Esophagus squamous epithelium (tissue), 5 donors: Measurements from ENCODE around the gene TRDMT1. TPM values are rescaled to one million over a fixed set of nuclear protein-coding genes. Genes with fewer than 3 reads are reported as not detected.

ENCODE experiments used
- DNase-seq: peaks from one replicate; lab custom pipeline; 2025; lab: John Stamatoyannopoulos, UW
- H3K27ac ChIP-seq, 4 donors: fragments of 200-600 bp; sonication (generic); one replicate each; pipeline ENCODE4 v1.5.1; 2016 to 2019; ENCODE audit warnings: mild to moderate bottlenecking in 1 of 4
- H3K27me3 ChIP-seq, 4 donors: fragments of 200-600 bp; sonication (generic); 1 replicate in 3 of 4; 2 replicates in 1 of 4; pipeline versions ENCODE4 v1.5.1 to v1.6.0; 2017 to 2021; ENCODE audit warnings: antibody characterized with exemption in 1 of 4
- H3K36me3 ChIP-seq, 3 donors: fragments of 200-600 bp; sonication (generic); one replicate each; pipeline ENCODE4 v1.5.1; 2016 to 2019
- H3K4me1 ChIP-seq, 3 donors: fragments of 200-600 bp; sonication (generic); one replicate each; pipeline ENCODE4 v1.5.1; 2017 to 2019
- H3K4me3 ChIP-seq, 4 donors: fragments of 200-600 bp; sonication (generic); 1 replicate in 3 of 4; 2 replicates in 1 of 4; pipeline ENCODE4 v1.5.1; 2016 to 2019; ENCODE audit warnings: mild to moderate bottlenecking in 2 of 4, moderate library complexity in 1 of 4
- H3K9me3 ChIP-seq, 3 donors: fragments of 200-600 bp; sonication (generic); one replicate each; pipeline ENCODE4 v1.5.1; 2016 to 2019
- POLR2A ChIP-seq, 4 donors: fragments of 450-650 bp; IDR thresholded peaks; one replicate each; pipeline ENCODE4 v1.6.1; 2017; ENCODE audit warnings: antibody characterized with exemption in 4 of 4, mild to moderate bottlenecking in 4 of 4, moderate library complexity in 3 of 4
- WGBS, 2 donors: methylation state at CpG; one replicate each; pipeline ENCODE4 v1.1.5; 2018; 5-methylcytosine and 5-hydroxymethylcytosine counted together
- intact Hi-C: fragments of 100-400 bp; cut with DNase I; formaldehyde crosslinking; loops from one replicate; pipeline ENCODE4 v1.15.0; 2022
- total RNA-seq, 4 donors: library from RNA; depleted of rRNA; stranded (reverse); fragments of >200 nt; gene quantifications; one replicate each; pipeline ENCODE4 v1.1.0, GENCODE V29; 2016
- TF ChIP-seq, protein P1 (sequence below), 6 experiments: fragments of 450-650 bp in 4 of 6; fragments of 200-600 bp in 2 of 6; sonication (generic) in 2 of 6; IDR thresholded peaks; one replicate each; pipeline ENCODE4 v1.5.1; 2016 to 2019; ENCODE audit warnings: antibody characterized with exemption in 6 of 6, mild to moderate bottlenecking in 4 of 6, moderate library complexity in 4 of 6
- donor health status: DM: yes; HTN: yes; CAD: no.

The TRDMT1 gene
- total RNA-seq, 4 donors from 2014 or later: 1.3 to 5.9 (median 2.6) TPM

DNA sequence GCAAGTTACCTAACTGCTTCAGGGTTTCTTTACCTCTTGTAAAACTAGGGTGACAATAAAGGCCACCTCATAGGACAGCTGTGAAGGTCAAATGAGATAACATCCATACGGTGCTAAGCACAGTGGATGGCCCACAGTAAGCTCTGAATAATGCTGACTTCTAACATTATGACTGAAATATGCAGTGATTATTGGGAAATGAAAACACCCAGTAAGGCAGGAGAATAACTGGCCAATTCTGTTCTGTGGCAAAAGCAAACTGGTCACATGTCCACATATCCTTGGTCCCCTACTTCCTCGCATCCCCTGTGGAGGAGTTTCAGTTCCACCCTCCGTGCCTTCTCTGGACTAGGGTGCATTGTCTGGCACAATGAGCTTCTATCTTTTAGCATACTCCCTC is 73.2 kb downstream of the TRDMT1 start:
- Histone ChIP-seq H3K4me3 (no peak overlapping the region), H3K4me1 (peaks cover 0 to 4% (median 0%) of the 10 kb centered on the region in 3 donors), H3K36me3 (no peaks in the 10 kb centered on the region), H3K27me3 (no peaks in the 10 kb centered on the region), H3K9me3 (no peaks in the 10 kb centered on the region), H3K27ac (no peak overlapping the region)
- DNase-seq: no peak
- 87 to 93% methylated on average over 3 of the region's 3 CpGs for WGBS, 2 donors
- TF ChIP-seq, protein P1, sequence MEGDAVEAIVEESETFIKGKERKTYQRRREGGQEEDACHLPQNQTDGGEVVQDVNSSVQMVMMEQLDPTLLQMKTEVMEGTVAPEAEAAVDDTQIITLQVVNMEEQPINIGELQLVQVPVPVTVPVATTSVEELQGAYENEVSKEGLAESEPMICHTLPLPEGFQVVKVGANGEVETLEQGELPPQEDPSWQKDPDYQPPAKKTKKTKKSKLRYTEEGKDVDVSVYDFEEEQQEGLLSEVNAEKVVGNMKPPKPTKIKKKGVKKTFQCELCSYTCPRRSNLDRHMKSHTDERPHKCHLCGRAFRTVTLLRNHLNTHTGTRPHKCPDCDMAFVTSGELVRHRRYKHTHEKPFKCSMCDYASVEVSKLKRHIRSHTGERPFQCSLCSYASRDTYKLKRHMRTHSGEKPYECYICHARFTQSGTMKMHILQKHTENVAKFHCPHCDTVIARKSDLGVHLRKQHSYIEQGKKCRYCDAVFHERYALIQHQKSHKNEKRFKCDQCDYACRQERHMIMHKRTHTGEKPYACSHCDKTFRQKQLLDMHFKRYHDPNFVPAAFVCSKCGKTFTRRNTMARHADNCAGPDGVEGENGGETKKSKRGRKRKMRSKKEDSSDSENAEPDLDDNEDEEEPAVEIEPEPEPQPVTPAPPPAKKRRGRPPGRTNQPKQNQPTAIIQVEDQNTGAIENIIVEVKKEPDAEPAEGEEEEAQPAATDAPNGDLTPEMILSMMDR (IDR thresholded peaks at IDR 0.05): no peak
- TF ChIP-seq POLR2A (IDR thresholded peaks at IDR 0.05): no peak
- intact Hi-C loops: no loop called here

DNA sequence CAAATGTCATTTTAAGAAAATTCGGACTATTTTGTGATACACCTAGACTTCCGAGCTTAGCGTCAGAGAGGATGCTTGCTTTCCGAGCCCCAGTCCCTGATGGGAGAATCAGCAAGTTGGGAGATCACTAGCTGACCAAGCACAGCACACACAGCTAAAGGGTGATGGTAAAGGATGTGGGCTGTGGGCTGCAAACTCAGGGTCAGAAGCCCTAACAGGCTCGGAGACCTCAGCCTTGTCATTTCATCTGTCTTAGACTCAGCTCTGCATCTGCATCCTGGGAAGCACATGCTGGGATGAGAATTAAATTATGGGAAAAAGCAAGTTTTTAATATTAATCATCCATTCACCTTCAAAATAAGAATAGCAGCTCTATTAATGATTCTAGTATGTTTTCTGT is 75.1 kb downstream of the TRDMT1 start:
- 91 to 96% methylated on average over 5 of the region's 5 CpGs for WGBS, 2 donors
- H3K27me3 ChIP-seq: no peaks in the 10 kb centered on the region
- H3K27ac ChIP-seq: no peak overlapping the region
- H3K9me3 ChIP-seq: no peaks in the 10 kb centered on the region
- H3K36me3 ChIP-seq: no peaks in the 10 kb centered on the region
- no peak overlapping the region for H3K4me3 ChIP-seq
- intact Hi-C loops: no loop called here
- DNase-seq: no peak
- no peaks in the 10 kb centered on the region for H3K4me1 ChIP-seq
- TF ChIP-seq, protein P1 (IDR thresholded peaks at IDR 0.05): no peak
- no peak for TF ChIP-seq POLR2A (IDR thresholded peaks at IDR 0.05)

DNA sequence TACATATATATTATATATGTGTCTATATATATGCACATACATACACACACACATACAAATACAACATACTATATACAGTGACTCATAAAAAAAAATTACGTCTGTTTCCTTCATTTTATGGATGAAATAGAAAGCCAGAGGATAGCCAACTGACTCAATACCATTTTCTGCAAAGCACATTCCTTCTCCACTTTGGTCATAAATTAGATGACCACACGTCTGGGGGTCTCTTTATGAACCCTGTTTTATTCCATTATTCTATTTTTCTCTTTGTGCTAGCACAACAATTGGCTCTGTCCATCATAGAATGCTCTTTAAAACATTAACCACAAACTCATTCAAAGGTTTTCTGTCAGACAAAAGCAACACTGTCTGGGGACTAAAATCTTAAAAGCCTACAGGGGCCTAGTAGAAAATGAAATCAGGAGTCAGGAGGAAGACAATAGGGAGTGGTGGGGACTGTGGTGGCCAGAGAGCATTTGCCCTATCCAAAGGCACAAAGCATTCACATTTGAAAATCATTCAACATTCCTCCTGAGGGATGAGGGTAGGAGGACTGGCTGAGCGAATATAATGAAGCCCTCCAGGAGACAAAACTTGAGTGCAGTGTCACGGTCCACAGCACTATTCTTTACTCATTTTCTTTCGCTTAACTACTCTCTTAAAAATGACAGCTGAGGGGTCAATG is 76.1 kb downstream of the TRDMT1 start:
- TF ChIP-seq, protein P1 (IDR thresholded peaks at IDR 0.05): no peak
- TF ChIP-seq POLR2A (IDR thresholded peaks at IDR 0.05): no peak
- no peaks in the 10 kb centered on the region for H3K36me3 ChIP-seq
- no peak overlapping the region for H3K27ac ChIP-seq
- no peaks in the 10 kb centered on the region for H3K4me1 ChIP-seq
- intact Hi-C loops: no loop called here
- H3K9me3 ChIP-seq: no peaks in the 10 kb centered on the region
- DNase-seq: no peak
- H3K27me3 ChIP-seq: no peaks in the 10 kb centered on the region
- H3K4me3 ChIP-seq: no peak overlapping the region
- WGBS, 2 donors: 80 to 83% methylated on average over 5 of the region's 5 CpGs

DNA sequence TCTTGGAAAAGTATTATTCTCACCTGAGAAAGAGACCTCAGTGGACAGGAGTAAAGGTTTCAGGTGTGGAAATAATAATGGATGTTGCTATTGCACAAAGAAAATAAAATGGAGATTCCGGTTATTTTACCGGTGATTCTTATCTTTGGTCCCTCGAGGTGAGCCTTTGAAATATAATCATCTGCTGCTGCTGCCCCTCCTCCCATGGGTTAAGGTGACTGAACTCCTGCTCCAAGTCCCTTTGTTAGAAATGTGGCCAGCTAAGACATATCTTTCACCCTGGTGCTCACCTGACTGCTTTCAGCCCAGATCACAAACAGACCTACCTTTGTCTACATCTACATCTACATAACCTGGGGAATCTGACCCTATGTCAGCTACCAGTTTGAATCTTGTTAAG is 77.5 kb downstream of the TRDMT1 start:
- no peak for TF ChIP-seq POLR2A (IDR thresholded peaks at IDR 0.05)
- TF ChIP-seq, protein P1 (IDR thresholded peaks at IDR 0.05): no peak
- intact Hi-C loops: no loop called here
- Histone ChIP-seq H3K27ac (no peak overlapping the region), H3K9me3 (no peaks in the 10 kb centered on the region), H3K4me1 (no peaks in the 10 kb centered on the region), H3K36me3 (no peaks in the 10 kb centered on the region), H3K4me3 (no peak overlapping the region), H3K27me3 (no peaks in the 10 kb centered on the region)
- no peak for DNase-seq
- 62 to 87% methylated on average over 3 of the region's 3 CpGs for WGBS, 2 donors

DNA sequence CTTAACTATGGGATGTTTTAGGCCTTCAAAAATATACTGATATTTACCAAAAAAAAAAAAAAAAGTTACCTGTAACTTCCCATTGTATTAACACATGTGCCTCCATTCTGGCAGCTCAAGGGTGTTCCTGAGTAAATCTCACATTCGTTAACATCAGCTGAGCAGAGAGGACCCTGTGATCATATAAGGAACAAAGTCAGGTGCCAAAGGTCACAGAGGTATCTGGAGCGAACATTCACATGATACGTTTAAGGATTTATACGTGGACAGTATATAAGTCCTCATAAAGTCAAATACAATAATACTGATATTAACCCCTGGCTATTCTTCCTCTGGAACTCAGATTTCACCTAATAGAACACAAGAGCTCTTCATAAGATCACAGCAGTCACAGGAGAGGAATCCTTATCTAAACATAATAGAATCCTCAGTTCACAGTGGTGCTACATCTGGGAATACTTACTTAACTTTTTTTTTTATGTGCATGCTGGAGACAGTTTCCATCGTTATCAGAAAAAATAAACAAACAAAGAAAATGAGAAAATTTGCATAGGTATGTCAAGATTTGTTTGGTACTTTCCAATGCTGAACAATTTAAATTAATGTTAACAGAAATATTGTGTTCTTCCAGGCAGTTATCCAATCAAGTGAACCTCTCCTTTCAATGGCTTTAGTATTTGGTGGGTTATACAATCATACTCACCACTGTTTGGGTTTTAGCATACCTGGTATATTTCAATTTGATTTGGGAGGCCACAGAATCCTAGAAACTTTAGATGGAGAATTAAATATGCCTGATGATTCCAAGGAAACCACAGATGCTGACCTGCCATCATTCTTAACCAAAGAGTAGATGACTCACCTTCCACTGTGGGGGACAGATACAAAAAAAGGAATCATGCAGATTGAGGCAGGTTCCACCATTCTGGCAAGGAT is 78.5 kb downstream of the TRDMT1 start:
- intact Hi-C loops: no loop called here
- no peak overlapping the region for H3K27ac ChIP-seq
- no peaks in the 10 kb centered on the region for H3K9me3 ChIP-seq
- H3K4me3 ChIP-seq: no peak overlapping the region
- no peaks in the 10 kb centered on the region for H3K4me1 ChIP-seq
- no peak for TF ChIP-seq POLR2A (IDR thresholded peaks at IDR 0.05)
- TF ChIP-seq, protein P1 (IDR thresholded peaks at IDR 0.05): no peak
- H3K36me3 ChIP-seq: no peaks in the 10 kb centered on the region
- WGBS, 2 donors: 70 to 76% methylated on average over 5 of the region's 5 CpGs
- no peaks in the 10 kb centered on the region for H3K27me3 ChIP-seq
- DNase-seq: no peak
